IMR-90 (cell line): Measurements from ENCODE around the gene SLC4A3. TPM values are rescaled to one million over a fixed set of nuclear protein-coding genes. Genes with fewer than 3 reads are reported as not detected.

ENCODE experiments used
- ATAC-seq: fragments of 200-7000 bp; cut with Tn5 transposase; 2 replicates; pipeline ENCODE4 v1.9.1; 2020; ENCODE audit warnings: low read depth, mild to moderate bottlenecking, moderate library complexity
- BruUV-seq: library from RNA; stranded (reverse); fragments of 400-500 nt; replicated peaks from 2 replicates; lab custom pipeline; 2021; lab: Mats Ljungman, UMichigan
- CTCF ChIA-PET: fragments of 300-600 bp; formaldehyde crosslinking; extraction: SDS; loops from one replicate; lab custom pipeline; 2021; ENCODE audit warnings: antibody characterized with exemption; lab: Yijun Ruan, JAX
- POLR2A ChIA-PET: fragments of 300-600 bp; sonication (Branson Sonifier 250); formaldehyde crosslinking; loops from one replicate; lab custom pipeline; 2022; ENCODE audit warnings: antibody characterized with exemption; ENCODE audit not compliant: unreplicated experiment; lab: Charles Lee
- DNase-seq: peaks from one replicate; pipeline ENCODE4 v3.0.0; 2013
- H2AFZ ChIP-seq: replicated peaks from 2 replicates; pipeline ENCODE3; 2013; ENCODE audit warnings: low read length, mild to moderate bottlenecking; ENCODE audit not compliant: poor library complexity
- H2AK5ac ChIP-seq: 2 replicates; pipeline ENCODE4 v1.6.1; 2013; ENCODE audit warnings: low read depth, low read length, inconsistent platforms
- H2AK9ac ChIP-seq: replicated peaks from 2 replicates; pipeline ENCODE3; 2013; ENCODE audit warnings: mild to moderate bottlenecking, low read depth, low read length, moderate library complexity; ENCODE audit not compliant: poor library complexity
- H2BK120ac ChIP-seq: 2 replicates; pipeline ENCODE4 v1.6.1; 2013; ENCODE audit warnings: low read depth, low read length, inconsistent platforms
- H2BK15ac ChIP-seq: 3 replicates; pipeline ENCODE4 v1.6.1; 2013; ENCODE audit warnings: low read depth, low read length, inconsistent platforms
- H2BK20ac ChIP-seq: 2 replicates; pipeline ENCODE4 v1.6.1; 2013; ENCODE audit warnings: low read depth, mild to moderate bottlenecking, inconsistent platforms, low read length, moderate library complexity
- H2BK5ac ChIP-seq: 2 replicates; pipeline ENCODE4 v1.6.1; 2013; ENCODE audit warnings: mild to moderate bottlenecking, low read depth, low read length, inconsistent platforms; ENCODE audit not compliant: poor library complexity, severe bottlenecking
- H3K14ac ChIP-seq: replicated peaks from 2 replicates; pipeline ENCODE4 v1.6.1; 2013; ENCODE audit warnings: low read depth, low read length, inconsistent platforms
- H3K18ac ChIP-seq: 2 replicates; pipeline ENCODE4 v1.6.1; 2013; ENCODE audit warnings: low read depth, low read length, control low read depth
- H3K23ac ChIP-seq: 2 replicates; pipeline ENCODE4 v1.6.1; 2013; ENCODE audit warnings: low read depth, low read length, inconsistent platforms
- H3K27ac ChIP-seq: 2 replicates; pipeline ENCODE4 v1.5.1; 2013; ENCODE audit warnings: mild to moderate bottlenecking, control low read depth, low read length; ENCODE audit not compliant: insufficient read depth
- H3K27me3 ChIP-seq: 2 replicates; pipeline ENCODE4 v1.6.1; 2013; ENCODE audit warnings: low read length; ENCODE audit not compliant: control insufficient read depth, insufficient read depth
- H3K36me3 ChIP-seq: 2 replicates; pipeline ENCODE4 v1.6.1; 2013; ENCODE audit warnings: low read length, mixed read lengths; ENCODE audit not compliant: control insufficient read depth, insufficient read depth
- H3K4ac ChIP-seq: 2 replicates; pipeline ENCODE4 v1.6.1; 2013; ENCODE audit warnings: low read depth, low read length, inconsistent platforms
- H3K4me1 ChIP-seq: 2 replicates; pipeline ENCODE4 v1.6.1; 2013; ENCODE audit warnings: low read length, mixed read lengths; ENCODE audit not compliant: control insufficient read depth, insufficient read depth
- H3K4me2 ChIP-seq: 2 replicates; pipeline ENCODE4 v1.6.1; 2013; ENCODE audit warnings: low read depth, mild to moderate bottlenecking, control low read depth, low read length, moderate library complexity
- H3K4me3 ChIP-seq: 2 replicates; pipeline ENCODE4 v1.5.1; 2013; ENCODE audit warnings: low read depth, mild to moderate bottlenecking, control low read depth, low read length, moderate library complexity; ENCODE audit not compliant: insufficient read depth
- H3K56ac ChIP-seq: 2 replicates; pipeline ENCODE4 v1.6.1; 2013; ENCODE audit warnings: low read length, inconsistent platforms; ENCODE audit not compliant: insufficient read depth; ENCODE audit errors: extremely low read depth
- H3K79me1 ChIP-seq, 2 experiments: 2 replicates each; pipeline ENCODE4 v1.6.1; 2013; ENCODE audit warnings: low read length in 2 of 2, inconsistent platforms in 1 of 2, low read depth in 1 of 2
- H3K9ac ChIP-seq: 2 replicates; pipeline ENCODE4 v1.6.1; 2013; ENCODE audit warnings: low read depth, low read length, control low read depth
- H3K9me1 ChIP-seq: 2 replicates; pipeline ENCODE4 v1.6.1; 2013; ENCODE audit warnings: low read length, inconsistent platforms; ENCODE audit not compliant: insufficient read depth
- H3K9me3 ChIP-seq: 2 replicates; pipeline ENCODE4 v1.6.1; 2013; ENCODE audit warnings: low read length; ENCODE audit not compliant: control insufficient read depth, insufficient read depth
- H4K20me1 ChIP-seq: 2 replicates; pipeline ENCODE4 v1.6.1; 2013; ENCODE audit warnings: low read length, inconsistent platforms; ENCODE audit not compliant: insufficient read depth
- H4K5ac ChIP-seq: 2 replicates; pipeline ENCODE4 v1.6.1; 2013; ENCODE audit warnings: mild to moderate bottlenecking, low read depth, low read length, control low read depth
- H4K8ac ChIP-seq, 2 experiments: 2 replicates each; pipeline ENCODE4 v1.6.1; 2013; ENCODE audit warnings: low read depth in 2 of 2, low read length in 2 of 2, control low read depth in 1 of 2, inconsistent platforms in 1 of 2
- H4K91ac ChIP-seq: 2 replicates; pipeline ENCODE4 v1.6.1; 2013; ENCODE audit warnings: low read depth, low read length, inconsistent platforms; ENCODE audit not compliant: insufficient read depth
- BHLHE40 ChIP-seq: fragments of 150-350 bp; IDR thresholded peaks from 2 replicates; pipeline ENCODE4 v1.6.1; 2016; ENCODE audit warnings: mild to moderate bottlenecking, low read depth, low read length
- CHD1 ChIP-seq: IDR thresholded peaks from 2 replicates; pipeline ENCODE4 v1.6.1; 2012; ENCODE audit warnings: low read depth, low read length, improper control_type of control experiment
- ELK1 ChIP-seq: fragments of 150-350 bp; IDR thresholded peaks from 2 replicates; pipeline ENCODE4 v1.6.1; 2016; ENCODE audit warnings: low read depth, mild to moderate bottlenecking, low read length, moderate library complexity, borderline replicate concordance
- FOS ChIP-seq: fragments of 150-350 bp; IDR thresholded peaks from 2 replicates; pipeline ENCODE4 v1.6.1; 2016; ENCODE audit warnings: low read depth, low read length
- MAZ ChIP-seq: IDR thresholded peaks from 2 replicates; pipeline ENCODE4 v1.6.1; 2012; ENCODE audit warnings: low read depth, mild to moderate bottlenecking, low read length, improper control_type of control experiment, moderate library complexity, borderline replicate concordance
- MXI1 ChIP-seq: IDR thresholded peaks from 2 replicates; pipeline ENCODE4 v1.6.1; 2012; ENCODE audit warnings: low read depth, mild to moderate bottlenecking, low read length, moderate library complexity, borderline replicate concordance
- POLR2A ChIP-seq: IDR thresholded peaks from 2 replicates; pipeline ENCODE4 v1.6.1; 2012; ENCODE audit warnings: mild to moderate bottlenecking, low read depth, low read length
- RAD21 ChIP-seq: IDR thresholded peaks from 2 replicates; pipeline ENCODE4 v1.6.1; 2012; ENCODE audit warnings: low read length, improper control_type of control experiment
- RCOR1 ChIP-seq: IDR thresholded peaks from 2 replicates; pipeline ENCODE4 v1.6.1; 2012; ENCODE audit warnings: mild to moderate bottlenecking, low read length, improper control_type of control experiment; ENCODE audit not compliant: insufficient replicate concordance
- RFX5 ChIP-seq: IDR thresholded peaks from 2 replicates; pipeline ENCODE4 v1.8.0; 2012; ENCODE audit warnings: low read depth, mild to moderate bottlenecking, low read length, moderate library complexity
- SMC3 ChIP-seq: fragments of 150-350 bp; IDR thresholded peaks from 2 replicates; pipeline ENCODE4 v1.6.1; 2016; ENCODE audit warnings: low read depth, mild to moderate bottlenecking, antibody characterized with exemption, low read length, moderate library complexity
- WGBS, 2 experiments: methylation state at CpG; one replicate each; pipeline versions ENCODE4 v1.1.5 to v1.1.7; 2013; ENCODE audit warnings: missing lambda C conversion rate in 2 of 2; ENCODE audit not compliant: insufficient read length in 1 of 2; ENCODE audit errors: extremely low coverage in 2 of 2; 5-methylcytosine and 5-hydroxymethylcytosine counted together
- dilution Hi-C: fragments of 300-500 bp; cut with HindIII; formaldehyde crosslinking; loops from one replicate; pipeline ENCODE4 v1.14.3; 2018; ENCODE audit warnings: low sequenced_read_pairs; ENCODE audit not compliant: unreplicated experiment
- in situ Hi-C: fragments of 300-500 bp; cut with MboI; formaldehyde crosslinking; loops from 3 replicates; pipeline ENCODE4 v1.14.3; 2019; ENCODE audit warnings: low sequenced_read_pairs, inconsistent platforms, mixed read lengths
- intact Hi-C: fragments of 100-400 bp; cut with micrococcal nuclease; formaldehyde crosslinking; loops from 2 replicates; pipeline ENCODE4 v1.10.0; 2022
- polyA plus RNA-seq, 3 experiments: library from polyadenylated mRNA; depleted of rRNA; stranded (reverse); fragments of >200 nt; gene quantifications; 2 replicates each; pipeline ENCODE4 v1.2.3, GENCODE V29; 2012; ENCODE audit warnings: low replicate concordance in 1 of 3
- total RNA-seq: library from RNA; depleted of rRNA; stranded (reverse); fragments of >200 nt; gene quantifications from 2 replicates; pipeline ENCODE4 v1.2.3, GENCODE V29; 2012
- TF ChIP-seq, protein P1 (sequence below): conservative IDR thresholded peaks from 2 replicates; pipeline ENCODE4 v1.5.1; 2012; ENCODE audit warnings: mild to moderate bottlenecking, low read depth, low read length, improper control_type of control experiment
- TF ChIP-seq, protein P2 (sequence below): fragments of 150-350 bp; IDR thresholded peaks from 2 replicates; pipeline ENCODE4 v1.6.1; 2017; ENCODE audit warnings: mild to moderate bottlenecking, antibody characterized with exemption, low read length, low read depth

SLC4A3 gene
- total and polyA plus RNA-seq, 2 of the 4 experiments (the other 2 are of a cell fraction) = 0.90 to 6.1 TPM

GRCh38 chr2:219632760-219633105, 5.3 kb downstream of the SLC4A3 start:
- no peak overlapping the region for H2BK5ac ChIP-seq
- H3K56ac ChIP-seq = no peak overlapping the region
- H2BK120ac ChIP-seq = no peak overlapping the region
- no peak for TF ChIP-seq RAD21
- TF ChIP-seq, protein P1, sequence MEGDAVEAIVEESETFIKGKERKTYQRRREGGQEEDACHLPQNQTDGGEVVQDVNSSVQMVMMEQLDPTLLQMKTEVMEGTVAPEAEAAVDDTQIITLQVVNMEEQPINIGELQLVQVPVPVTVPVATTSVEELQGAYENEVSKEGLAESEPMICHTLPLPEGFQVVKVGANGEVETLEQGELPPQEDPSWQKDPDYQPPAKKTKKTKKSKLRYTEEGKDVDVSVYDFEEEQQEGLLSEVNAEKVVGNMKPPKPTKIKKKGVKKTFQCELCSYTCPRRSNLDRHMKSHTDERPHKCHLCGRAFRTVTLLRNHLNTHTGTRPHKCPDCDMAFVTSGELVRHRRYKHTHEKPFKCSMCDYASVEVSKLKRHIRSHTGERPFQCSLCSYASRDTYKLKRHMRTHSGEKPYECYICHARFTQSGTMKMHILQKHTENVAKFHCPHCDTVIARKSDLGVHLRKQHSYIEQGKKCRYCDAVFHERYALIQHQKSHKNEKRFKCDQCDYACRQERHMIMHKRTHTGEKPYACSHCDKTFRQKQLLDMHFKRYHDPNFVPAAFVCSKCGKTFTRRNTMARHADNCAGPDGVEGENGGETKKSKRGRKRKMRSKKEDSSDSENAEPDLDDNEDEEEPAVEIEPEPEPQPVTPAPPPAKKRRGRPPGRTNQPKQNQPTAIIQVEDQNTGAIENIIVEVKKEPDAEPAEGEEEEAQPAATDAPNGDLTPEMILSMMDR = no peak
- TF ChIP-seq RFX5 = no peak
- no peak for TF ChIP-seq MAZ
- TF ChIP-seq RCOR1 = no peak
- no peak for TF ChIP-seq SMC3
- TF ChIP-seq, protein P2, sequence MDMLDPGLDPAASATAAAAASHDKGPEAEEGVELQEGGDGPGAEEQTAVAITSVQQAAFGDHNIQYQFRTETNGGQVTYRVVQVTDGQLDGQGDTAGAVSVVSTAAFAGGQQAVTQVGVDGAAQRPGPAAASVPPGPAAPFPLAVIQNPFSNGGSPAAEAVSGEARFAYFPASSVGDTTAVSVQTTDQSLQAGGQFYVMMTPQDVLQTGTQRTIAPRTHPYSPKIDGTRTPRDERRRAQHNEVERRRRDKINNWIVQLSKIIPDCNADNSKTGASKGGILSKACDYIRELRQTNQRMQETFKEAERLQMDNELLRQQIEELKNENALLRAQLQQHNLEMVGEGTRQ = no peak
- TF ChIP-seq CHD1 = no peak
- TF ChIP-seq BHLHE40 = no peak
- TF ChIP-seq FOS = no peak
- no peak for TF ChIP-seq POLR2A
- TF ChIP-seq MXI1 = no peak
- no peak for TF ChIP-seq ELK1
- H3K9ac ChIP-seq = no peak overlapping the region
- dilution Hi-C loops (no loop called here), in situ Hi-C loops (no loop called here), intact Hi-C loops (no loop called here)
- H3K27ac ChIP-seq = no peak overlapping the region
- H3K4ac ChIP-seq = no peak overlapping the region
- no peak overlapping the region for H2BK20ac ChIP-seq
- ChIA-PET POLR2A (no interaction called here), CTCF (no interaction called here)
- no peaks in the 10 kb centered on the region; the same call in 1 of the 2 replicates for H3K27me3 ChIP-seq
- no peak overlapping the region for H3K18ac ChIP-seq
- ATAC-seq = no peak
- no peaks in the 10 kb centered on the region for H3K79me1 ChIP-seq
- no TSS peak for BruUV-seq
- H3K36me3 ChIP-seq = peaks cover 5% of the 10 kb centered on the region; the same call in 1 of the 2 replicates
- H3K4me3 ChIP-seq = no peak overlapping the region
- no peak overlapping the region for H2AK9ac ChIP-seq
- H3K23ac ChIP-seq = no peak overlapping the region
- H3K4me1 ChIP-seq = no peaks in the 10 kb centered on the region; the same call in 1 of the 2 replicates
- no peak for DNase-seq
- H4K5ac ChIP-seq = no peak overlapping the region
- H2BK15ac ChIP-seq = no peak overlapping the region
- no peak overlapping the region for H4K8ac ChIP-seq
- no peaks in the 10 kb centered on the region for H3K9me3 ChIP-seq
- H3K14ac ChIP-seq = no peak overlapping the region
- no peaks in the 10 kb centered on the region; the same call in none of the 2 replicates for H4K20me1 ChIP-seq
- H2AK5ac ChIP-seq = no peak overlapping the region
- H3K4me2 ChIP-seq = no peak overlapping the region
- WGBS, 2 experiments = 83% methylated on average over 6 of the region's 8 CpGs; no CpG with 5 or more reads in 1 of the 2 experiments
- no peak overlapping the region for H4K91ac ChIP-seq
- no peaks in the 10 kb centered on the region for H3K9me1 ChIP-seq
- no peak overlapping the region for H2AFZ ChIP-seq
